ENCODE measurements around the gene TAX1BP1. TPM values are rescaled to one million over a fixed set of nuclear protein-coding genes. Genes with fewer than 3 reads are reported as not detected.

Gene TAX1BP1
- polyA plus RNA-seq, 2 donors = 86.8 to 113 TPM

DNA sequence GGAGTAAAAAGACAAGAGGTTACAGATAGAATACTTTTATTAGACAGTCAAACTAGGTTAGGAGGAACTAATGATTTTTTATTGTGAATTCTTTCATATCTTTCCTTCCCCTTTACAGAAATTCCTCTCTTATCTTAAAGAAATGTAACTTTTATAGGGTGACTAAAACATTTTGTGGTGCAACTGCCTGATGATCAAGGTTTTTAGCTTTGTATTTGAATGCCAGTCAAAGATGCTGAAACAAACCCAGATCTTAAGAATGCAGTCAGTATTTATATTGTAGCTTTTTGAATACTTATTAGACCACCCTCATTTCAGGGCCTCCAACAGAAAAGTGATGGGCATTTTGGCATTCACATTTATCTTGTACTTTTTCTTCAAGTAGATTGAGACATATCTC lies 27.4 kb downstream of the TAX1BP1 start:
- Histone ChIP-seq H3K4me1 (ENCODE audit: control insufficient read depth in 2 of 2, insufficient read depth in 2 of 2, low read length in 1 of 2) (no peaks in the 10 kb centered on the region), H3K27ac (ENCODE audit: low read depth in 2 of 2, low read length in 1 of 2) (no peak overlapping the region), H3K4me3 (ENCODE audit: low read depth in 1 of 2, low read length in 2 of 2) (no peak overlapping the region), H3K36me3 (ENCODE audit: control insufficient read depth in 2 of 2, insufficient read depth in 2 of 2, low read length in 1 of 2) (no peaks in the 10 kb centered on the region), H3K27me3 (ENCODE audit: control insufficient read depth in 1 of 2, insufficient read depth in 2 of 2, low read length in 2 of 2) (no peaks in the 10 kb centered on the region), H3K9me3 (ENCODE audit: control insufficient read depth in 2 of 2, insufficient read depth in 1 of 2, low read depth in 1 of 2, low read length in 1 of 2) (no peaks in the 10 kb centered on the region)

DNA sequence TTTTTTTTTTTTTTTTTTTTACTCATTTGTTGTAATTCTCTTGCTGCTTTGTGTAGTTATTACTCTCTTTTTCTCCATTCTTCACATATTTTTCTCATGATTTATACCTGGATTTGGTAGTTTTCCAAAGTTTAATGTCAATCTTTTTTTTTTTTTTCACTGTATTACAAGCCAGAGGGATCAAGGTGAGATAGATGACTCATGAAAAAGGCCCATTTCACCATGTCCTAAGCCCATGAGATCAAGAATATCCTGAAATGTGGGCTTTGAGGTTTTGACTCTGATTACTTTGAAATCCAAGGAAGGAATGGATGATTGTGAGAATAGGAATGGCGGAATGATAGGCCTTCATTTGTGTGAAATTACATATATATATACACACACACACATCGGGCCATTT lies 31.1 kb downstream of the TAX1BP1 start:
- no peaks in the 10 kb centered on the region for H3K36me3 ChIP-seq (ENCODE audit: control insufficient read depth in 2 of 2, insufficient read depth in 2 of 2, low read length in 1 of 2)
- no peaks in the 10 kb centered on the region for H3K27me3 ChIP-seq (ENCODE audit: control insufficient read depth in 1 of 2, insufficient read depth in 2 of 2, low read length in 2 of 2)
- no peak overlapping the region for H3K27ac ChIP-seq (ENCODE audit: low read depth in 2 of 2, low read length in 1 of 2)
- no peaks in the 10 kb centered on the region for H3K4me1 ChIP-seq (ENCODE audit: control insufficient read depth in 2 of 2, insufficient read depth in 2 of 2, low read length in 1 of 2)
- no peak overlapping the region for H3K4me3 ChIP-seq (ENCODE audit: low read depth in 1 of 2, low read length in 2 of 2)
- WGBS, 2 donors = 95 to 96% methylated on average over 2 of the region's 2 CpGs
- H3K9me3 ChIP-seq (ENCODE audit: control insufficient read depth in 2 of 2, insufficient read depth in 1 of 2, low read depth in 1 of 2, low read length in 1 of 2) = no peaks in the 10 kb centered on the region

DNA sequence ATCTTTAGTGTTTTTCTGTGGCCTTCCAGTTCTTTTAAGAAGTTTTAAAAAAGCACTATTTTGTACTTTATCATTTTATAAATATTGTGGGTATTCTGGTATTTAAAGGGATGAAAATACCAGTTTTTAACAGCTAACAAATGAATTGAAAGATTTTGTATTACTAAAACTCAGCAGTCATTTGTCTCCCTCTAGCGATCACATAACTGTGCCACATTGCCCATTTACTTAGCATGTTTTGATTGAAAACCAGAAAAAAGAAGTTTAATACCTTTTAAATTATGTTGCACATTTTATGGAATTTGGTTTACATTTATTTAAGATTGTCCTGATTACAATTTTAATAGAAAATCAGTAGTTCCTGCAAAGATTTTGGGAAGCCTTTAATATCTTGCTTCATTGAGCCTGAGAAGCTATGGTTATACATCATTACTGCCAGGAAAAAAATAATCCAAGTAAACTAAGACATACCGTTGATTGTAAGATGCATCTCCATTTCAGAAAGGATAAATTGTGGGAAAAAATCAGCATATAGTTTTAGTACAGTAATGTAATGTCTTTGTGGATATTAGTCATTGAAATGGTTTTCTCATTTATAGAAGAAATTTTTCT lies 34.9 kb downstream of the TAX1BP1 start:
- WGBS, 2 donors = 42 to 51% methylated on average over 2 of the region's 2 CpGs
- Histone ChIP-seq H3K9me3 (ENCODE audit: control insufficient read depth in 2 of 2, insufficient read depth in 1 of 2, low read depth in 1 of 2, low read length in 1 of 2) (no peaks in the 10 kb centered on the region), H3K27me3 (ENCODE audit: control insufficient read depth in 1 of 2, insufficient read depth in 2 of 2, low read length in 2 of 2) (no peaks in the 10 kb centered on the region), H3K4me3 (ENCODE audit: low read depth in 1 of 2, low read length in 2 of 2) (no peak overlapping the region), H3K4me1 (ENCODE audit: control insufficient read depth in 2 of 2, insufficient read depth in 2 of 2, low read length in 1 of 2) (no peaks in the 10 kb centered on the region), H3K27ac (ENCODE audit: low read depth in 2 of 2, low read length in 1 of 2) (no peak overlapping the region), H3K36me3 (ENCODE audit: control insufficient read depth in 2 of 2, insufficient read depth in 2 of 2, low read length in 1 of 2) (no peaks in the 10 kb centered on the region)

DNA sequence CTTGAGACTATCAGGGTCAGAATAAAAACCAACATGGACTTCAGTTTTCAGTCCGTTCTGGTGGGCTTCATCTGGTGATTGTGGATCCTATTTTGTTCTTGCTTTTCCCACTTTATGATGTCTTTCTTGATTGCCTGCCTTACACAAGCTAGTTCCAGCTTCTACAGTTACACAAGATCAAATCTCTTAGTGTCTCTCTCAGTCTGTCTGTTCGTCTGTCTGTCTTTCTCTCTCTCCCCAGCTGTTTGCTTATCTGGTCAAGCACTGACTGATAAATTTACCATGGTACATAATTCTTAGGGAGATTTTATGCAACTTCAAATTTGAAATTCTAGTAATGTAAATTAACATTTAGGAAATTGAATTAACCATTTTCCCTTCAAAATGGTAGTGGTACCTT lies 35.8 kb downstream of the TAX1BP1 start:
- no peaks in the 10 kb centered on the region for H3K4me1 ChIP-seq (ENCODE audit: control insufficient read depth in 2 of 2, insufficient read depth in 2 of 2, low read length in 1 of 2)
- H3K27ac ChIP-seq (ENCODE audit: low read depth in 2 of 2, low read length in 1 of 2) = no peak overlapping the region
- no peaks in the 10 kb centered on the region for H3K9me3 ChIP-seq (ENCODE audit: control insufficient read depth in 2 of 2, insufficient read depth in 1 of 2, low read depth in 1 of 2, low read length in 1 of 2)
- 89 to 93% methylated on average over 2 of the region's 2 CpGs for WGBS, 2 donors
- no peak overlapping the region for H3K4me3 ChIP-seq (ENCODE audit: low read depth in 1 of 2, low read length in 2 of 2)
- no peaks in the 10 kb centered on the region for H3K36me3 ChIP-seq (ENCODE audit: control insufficient read depth in 2 of 2, insufficient read depth in 2 of 2, low read length in 1 of 2)
- H3K27me3 ChIP-seq (ENCODE audit: control insufficient read depth in 1 of 2, insufficient read depth in 2 of 2, low read length in 2 of 2) = no peaks in the 10 kb centered on the region

DNA sequence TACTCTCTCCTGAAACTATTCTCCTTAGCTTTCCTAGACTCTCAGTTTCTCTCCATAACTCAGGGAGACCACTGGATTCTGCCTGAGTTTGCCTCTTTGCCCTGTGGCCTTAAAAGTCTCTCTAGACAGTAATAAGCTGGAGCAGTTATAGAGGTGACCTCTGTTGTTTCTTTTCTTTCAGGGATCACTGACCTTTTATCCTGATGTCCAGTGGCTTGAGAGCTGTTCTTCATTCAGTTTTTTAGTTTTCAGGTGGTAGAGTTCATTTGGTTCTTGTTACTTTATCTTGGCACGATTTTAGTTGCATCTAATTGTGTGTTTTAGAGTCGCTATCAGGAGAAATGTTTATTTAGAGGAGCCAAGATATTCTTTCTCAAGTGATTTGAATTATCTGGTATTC lies 37.7 kb downstream of the TAX1BP1 start:
- no peak overlapping the region for H3K4me3 ChIP-seq (ENCODE audit: low read depth in 1 of 2, low read length in 2 of 2)
- 65 to 90% methylated on average over 2 of the region's 2 CpGs for WGBS, 2 donors

DNA sequence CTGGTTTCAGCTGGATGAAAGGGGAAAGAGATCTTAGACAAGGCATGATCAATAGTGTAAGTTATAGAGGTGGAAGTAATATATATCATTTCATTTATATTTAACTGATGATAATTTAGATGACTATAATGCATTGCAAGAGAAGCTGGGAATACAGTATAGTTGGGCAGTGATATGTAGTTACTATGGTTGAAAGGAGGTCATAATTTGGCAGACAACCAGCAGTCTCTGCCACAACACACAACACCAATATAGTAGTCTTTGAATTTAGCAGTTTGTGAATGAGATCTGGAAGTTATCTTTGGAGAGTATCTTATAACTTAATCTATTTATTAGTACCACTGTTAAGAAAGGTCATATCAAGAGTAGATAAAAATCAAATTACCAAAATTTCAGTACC lies 39.9 kb downstream of the TAX1BP1 start:
- H3K27me3 ChIP-seq (ENCODE audit: control insufficient read depth in 1 of 2, insufficient read depth in 2 of 2, low read length in 2 of 2) = no peaks in the 10 kb centered on the region
- H3K27ac ChIP-seq (ENCODE audit: low read depth in 2 of 2, low read length in 1 of 2) = no peak overlapping the region
- H3K9me3 ChIP-seq (ENCODE audit: control insufficient read depth in 2 of 2, insufficient read depth in 1 of 2, low read depth in 1 of 2, low read length in 1 of 2) = no peaks in the 10 kb centered on the region
- no peaks in the 10 kb centered on the region for H3K4me1 ChIP-seq (ENCODE audit: control insufficient read depth in 2 of 2, insufficient read depth in 2 of 2, low read length in 1 of 2)
- no peak overlapping the region for H3K4me3 ChIP-seq (ENCODE audit: low read depth in 1 of 2, low read length in 2 of 2)
- no peaks in the 10 kb centered on the region for H3K36me3 ChIP-seq (ENCODE audit: control insufficient read depth in 2 of 2, insufficient read depth in 2 of 2, low read length in 1 of 2)

More for the DNA sequence above, 37.7 kb downstream of the TAX1BP1 start:
- Histone ChIP-seq H3K9me3 (ENCODE audit: control insufficient read depth in 2 of 2, insufficient read depth in 1 of 2, low read depth in 1 of 2, low read length in 1 of 2) (no peaks in the 10 kb centered on the region), H3K36me3 (ENCODE audit: control insufficient read depth in 2 of 2, insufficient read depth in 2 of 2, low read length in 1 of 2) (no peaks in the 10 kb centered on the region), H3K4me1 (ENCODE audit: control insufficient read depth in 2 of 2, insufficient read depth in 2 of 2, low read length in 1 of 2) (no peaks in the 10 kb centered on the region), H3K27me3 (ENCODE audit: control insufficient read depth in 1 of 2, insufficient read depth in 2 of 2, low read length in 2 of 2) (no peaks in the 10 kb centered on the region), H3K27ac (ENCODE audit: low read depth in 2 of 2, low read length in 1 of 2) (no peak overlapping the region)

DNA sequence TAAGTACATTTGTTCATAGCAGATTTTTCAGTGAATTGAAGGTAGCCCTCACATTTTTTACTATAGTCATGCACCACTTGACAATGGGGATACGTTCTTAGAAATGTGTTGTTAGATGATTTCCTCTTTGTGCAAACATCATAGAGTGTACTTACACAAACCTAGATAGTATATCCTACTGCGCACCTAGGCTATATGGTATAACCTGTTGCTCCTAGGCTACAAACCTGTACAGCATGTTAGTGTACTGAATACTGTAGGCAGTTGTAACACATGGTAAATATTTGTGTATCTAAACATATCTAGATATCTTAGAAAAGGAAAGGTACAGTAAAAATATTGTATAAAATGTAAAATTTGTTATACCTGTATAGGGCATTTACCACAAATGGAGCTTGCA lies 41.2 kb downstream of the TAX1BP1 start:
- H3K9me3 ChIP-seq (ENCODE audit: control insufficient read depth in 2 of 2, insufficient read depth in 1 of 2, low read depth in 1 of 2, low read length in 1 of 2) = no peaks in the 10 kb centered on the region
- H3K27me3 ChIP-seq (ENCODE audit: control insufficient read depth in 1 of 2, insufficient read depth in 2 of 2, low read length in 2 of 2) = no peaks in the 10 kb centered on the region
- H3K36me3 ChIP-seq (ENCODE audit: control insufficient read depth in 2 of 2, insufficient read depth in 2 of 2, low read length in 1 of 2) = peaks cover 3% of the 10 kb centered on the region in 2 donors
- H3K4me1 ChIP-seq (ENCODE audit: control insufficient read depth in 2 of 2, insufficient read depth in 2 of 2, low read length in 1 of 2) = no peaks in the 10 kb centered on the region
- H3K4me3 ChIP-seq (ENCODE audit: low read depth in 1 of 2, low read length in 2 of 2) = no peak overlapping the region
- no peak overlapping the region for H3K27ac ChIP-seq (ENCODE audit: low read depth in 2 of 2, low read length in 1 of 2)
- WGBS, 2 donors = 95 to 97% methylated on average over 2 of the region's 2 CpGs

DNA sequence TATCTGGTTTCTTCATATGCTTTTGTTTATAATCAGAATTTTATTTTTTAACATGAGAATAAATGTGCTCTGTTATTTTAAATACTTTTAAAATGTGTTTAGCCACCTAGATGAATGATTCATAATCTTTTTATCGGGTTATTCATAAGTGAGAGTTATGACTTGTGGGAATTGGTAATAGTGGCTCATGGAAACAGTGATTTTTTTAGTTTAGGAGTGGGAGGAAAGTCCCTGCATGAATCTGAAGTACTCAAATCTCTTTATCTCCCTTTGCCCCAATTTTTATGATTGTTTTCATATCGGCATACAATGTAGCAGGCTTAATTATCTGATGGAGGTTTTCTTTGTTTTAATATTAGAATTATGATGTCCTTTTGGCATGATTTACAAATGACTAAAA lies 42.9 kb downstream of the TAX1BP1 start:
- H3K36me3 ChIP-seq (ENCODE audit: control insufficient read depth in 2 of 2, insufficient read depth in 2 of 2, low read length in 1 of 2) = peaks cover 3% of the 10 kb centered on the region in 2 donors
- 48 to 64% methylated on average over 2 of the region's 2 CpGs for WGBS, 2 donors
- no peak overlapping the region for H3K4me3 ChIP-seq (ENCODE audit: low read depth in 1 of 2, low read length in 2 of 2)
- no peaks in the 10 kb centered on the region for H3K9me3 ChIP-seq (ENCODE audit: control insufficient read depth in 2 of 2, insufficient read depth in 1 of 2, low read depth in 1 of 2, low read length in 1 of 2)
- H3K27me3 ChIP-seq (ENCODE audit: control insufficient read depth in 1 of 2, insufficient read depth in 2 of 2, low read length in 2 of 2) = no peaks in the 10 kb centered on the region
- no peak overlapping the region for H3K27ac ChIP-seq (ENCODE audit: low read depth in 2 of 2, low read length in 1 of 2)
- no peaks in the 10 kb centered on the region for H3K4me1 ChIP-seq (ENCODE audit: control insufficient read depth in 2 of 2, insufficient read depth in 2 of 2, low read length in 1 of 2)

DNA sequence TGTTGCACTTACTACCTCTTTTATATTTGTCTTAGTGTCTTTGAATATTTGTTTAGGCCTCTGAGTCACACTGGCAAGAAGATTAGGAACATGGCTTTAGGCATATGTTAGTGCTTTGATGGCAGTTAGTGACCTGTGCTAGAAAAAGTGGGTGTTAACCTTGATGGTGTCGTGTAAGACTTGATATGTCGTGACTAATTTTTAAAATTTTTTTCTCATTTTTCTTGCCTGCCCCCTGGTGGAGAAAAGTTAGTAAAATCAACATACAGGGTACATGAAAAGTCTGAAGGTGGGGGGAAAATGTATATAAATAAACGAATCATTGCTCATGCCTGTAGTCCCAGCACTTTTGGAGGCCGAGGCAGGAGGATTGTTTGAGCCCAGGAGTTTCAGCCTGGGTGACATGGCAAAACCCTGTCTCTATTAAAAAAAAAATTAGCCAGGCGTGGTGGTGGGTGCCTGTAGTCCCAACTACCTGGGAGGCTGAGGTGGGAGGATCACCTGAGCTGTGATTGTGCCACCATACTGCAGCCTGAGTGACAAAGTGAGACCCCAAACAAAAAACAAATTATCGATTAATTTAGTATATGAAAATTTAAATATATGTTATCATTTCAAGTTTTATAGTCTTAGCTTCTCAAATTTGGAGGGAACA lies 44.6 kb downstream of the TAX1BP1 start:
- Histone ChIP-seq H3K27me3 (ENCODE audit: control insufficient read depth in 1 of 2, insufficient read depth in 2 of 2, low read length in 2 of 2) (no peaks in the 10 kb centered on the region), H3K27ac (ENCODE audit: low read depth in 2 of 2, low read length in 1 of 2) (no peak overlapping the region), H3K4me1 (ENCODE audit: control insufficient read depth in 2 of 2, insufficient read depth in 2 of 2, low read length in 1 of 2) (no peaks in the 10 kb centered on the region), H3K9me3 (ENCODE audit: control insufficient read depth in 2 of 2, insufficient read depth in 1 of 2, low read depth in 1 of 2, low read length in 1 of 2) (no peaks in the 10 kb centered on the region), H3K36me3 (ENCODE audit: control insufficient read depth in 2 of 2, insufficient read depth in 2 of 2, low read length in 1 of 2) (peaks cover 3% of the 10 kb centered on the region in 2 donors), H3K4me3 (ENCODE audit: low read depth in 1 of 2, low read length in 2 of 2) (no peak overlapping the region)
- WGBS, 2 donors = 55 to 58% methylated on average over 6 of the region's 6 CpGs

DNA sequence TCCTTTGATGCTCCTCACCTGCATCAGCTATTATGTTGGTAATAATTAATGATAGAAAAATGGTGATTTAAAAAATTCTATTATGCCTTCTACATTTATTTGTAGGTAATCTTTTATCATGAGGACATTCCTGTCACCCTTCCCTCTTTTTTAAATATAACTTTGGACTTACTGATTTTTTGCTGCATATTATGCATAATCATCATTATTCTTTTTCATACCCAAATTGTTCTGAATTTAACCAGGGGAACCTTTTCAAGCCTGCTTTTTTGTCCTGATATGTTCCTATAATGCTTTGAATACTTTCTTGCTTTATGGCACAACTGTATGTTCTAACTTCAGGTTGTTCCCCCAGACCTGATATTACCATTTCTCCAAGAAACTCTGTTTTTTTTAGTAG lies 48.5 kb downstream of the TAX1BP1 start:
- no peak overlapping the region for H3K27ac ChIP-seq (ENCODE audit: low read depth in 2 of 2, low read length in 1 of 2)
- H3K9me3 ChIP-seq (ENCODE audit: control insufficient read depth in 2 of 2, insufficient read depth in 1 of 2, low read depth in 1 of 2, low read length in 1 of 2) = no peaks in the 10 kb centered on the region
- H3K36me3 ChIP-seq (ENCODE audit: control insufficient read depth in 2 of 2, insufficient read depth in 2 of 2, low read length in 1 of 2) = peaks cover 3% of the 10 kb centered on the region in 2 donors
- no peak overlapping the region for H3K4me3 ChIP-seq (ENCODE audit: low read depth in 1 of 2, low read length in 2 of 2)
- H3K27me3 ChIP-seq (ENCODE audit: control insufficient read depth in 1 of 2, insufficient read depth in 2 of 2, low read length in 2 of 2) = no peaks in the 10 kb centered on the region
- no peaks in the 10 kb centered on the region for H3K4me1 ChIP-seq (ENCODE audit: control insufficient read depth in 2 of 2, insufficient read depth in 2 of 2, low read length in 1 of 2)
